ENCODE data around the gene ASPDH. TPM values are rescaled to one million over a fixed set of nuclear protein-coding genes. Genes with fewer than 3 reads are reported as not detected.

ASPDH gene
- total RNA-seq, 1 experiment from 2014 or later, result not detected

DNA sequence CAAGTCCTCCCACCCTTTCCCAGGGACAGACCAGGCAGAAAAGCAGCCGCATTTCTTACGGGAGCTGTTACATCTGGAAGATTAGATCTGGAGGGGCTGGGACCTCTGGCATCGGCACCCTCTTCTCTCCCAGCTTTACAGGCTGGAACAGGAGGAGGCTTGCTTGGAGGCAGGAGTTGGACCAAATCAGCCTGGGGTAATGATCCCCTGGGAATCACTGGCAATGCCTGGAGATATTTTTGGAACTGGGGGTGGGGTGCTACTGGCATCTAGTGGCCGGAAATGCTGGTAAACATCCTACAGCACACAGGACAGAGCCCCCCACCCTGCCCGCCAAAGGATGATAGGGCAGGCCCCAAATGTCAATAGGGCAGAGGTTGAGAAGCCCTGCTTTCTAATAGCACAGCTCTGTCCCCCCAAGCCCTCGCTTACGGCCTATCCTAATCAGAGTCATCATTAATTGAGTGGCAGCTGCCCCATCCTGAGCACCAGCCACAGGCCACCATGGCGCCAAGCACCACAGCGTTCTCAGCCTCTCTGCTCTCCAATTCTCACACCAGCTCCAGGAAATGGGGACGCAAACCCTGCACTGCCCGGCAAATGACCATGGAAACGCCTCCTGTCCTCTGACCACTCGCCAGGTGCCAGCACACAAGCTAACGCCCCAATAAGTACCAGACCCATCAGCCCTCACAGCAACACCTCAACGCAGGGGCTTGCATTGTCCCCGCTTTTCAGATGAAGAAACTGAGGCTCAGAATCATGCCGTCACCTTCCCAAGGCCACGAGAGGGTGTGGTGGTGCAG, 33.9 kb upstream of the ASPDH start (continued):
- TF ChIP-seq SOX15 (CRISPR knock-in tag; IDR thresholded peaks at IDR 0.05), result no peak
- TF ChIP-seq RELA (CRISPR knock-in tag; IDR thresholded peaks at IDR 0.05; ENCODE audit: borderline replicate concordance), result no peak
- TF ChIP-seq, protein P1, sequence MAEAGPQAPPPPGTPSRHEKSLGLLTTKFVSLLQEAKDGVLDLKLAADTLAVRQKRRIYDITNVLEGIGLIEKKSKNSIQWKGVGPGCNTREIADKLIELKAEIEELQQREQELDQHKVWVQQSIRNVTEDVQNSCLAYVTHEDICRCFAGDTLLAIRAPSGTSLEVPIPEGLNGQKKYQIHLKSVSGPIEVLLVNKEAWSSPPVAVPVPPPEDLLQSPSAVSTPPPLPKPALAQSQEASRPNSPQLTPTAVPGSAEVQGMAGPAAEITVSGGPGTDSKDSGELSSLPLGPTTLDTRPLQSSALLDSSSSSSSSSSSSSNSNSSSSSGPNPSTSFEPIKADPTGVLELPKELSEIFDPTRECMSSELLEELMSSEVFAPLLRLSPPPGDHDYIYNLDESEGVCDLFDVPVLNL (CRISPR knock-in tag; IDR thresholded peaks at IDR 0.05; ENCODE audit: borderline replicate concordance, low read depth), result no peak
- no peak for TF ChIP-seq NFATC4 (CRISPR knock-in tag; IDR thresholded peaks at IDR 0.05)
- TF ChIP-seq, protein P2, sequence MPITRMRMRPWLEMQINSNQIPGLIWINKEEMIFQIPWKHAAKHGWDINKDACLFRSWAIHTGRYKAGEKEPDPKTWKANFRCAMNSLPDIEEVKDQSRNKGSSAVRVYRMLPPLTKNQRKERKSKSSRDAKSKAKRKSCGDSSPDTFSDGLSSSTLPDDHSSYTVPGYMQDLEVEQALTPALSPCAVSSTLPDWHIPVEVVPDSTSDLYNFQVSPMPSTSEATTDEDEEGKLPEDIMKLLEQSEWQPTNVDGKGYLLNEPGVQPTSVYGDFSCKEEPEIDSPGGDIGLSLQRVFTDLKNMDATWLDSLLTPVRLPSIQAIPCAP (CRISPR knock-in tag; IDR thresholded peaks at IDR 0.05), result no peak

DNA sequence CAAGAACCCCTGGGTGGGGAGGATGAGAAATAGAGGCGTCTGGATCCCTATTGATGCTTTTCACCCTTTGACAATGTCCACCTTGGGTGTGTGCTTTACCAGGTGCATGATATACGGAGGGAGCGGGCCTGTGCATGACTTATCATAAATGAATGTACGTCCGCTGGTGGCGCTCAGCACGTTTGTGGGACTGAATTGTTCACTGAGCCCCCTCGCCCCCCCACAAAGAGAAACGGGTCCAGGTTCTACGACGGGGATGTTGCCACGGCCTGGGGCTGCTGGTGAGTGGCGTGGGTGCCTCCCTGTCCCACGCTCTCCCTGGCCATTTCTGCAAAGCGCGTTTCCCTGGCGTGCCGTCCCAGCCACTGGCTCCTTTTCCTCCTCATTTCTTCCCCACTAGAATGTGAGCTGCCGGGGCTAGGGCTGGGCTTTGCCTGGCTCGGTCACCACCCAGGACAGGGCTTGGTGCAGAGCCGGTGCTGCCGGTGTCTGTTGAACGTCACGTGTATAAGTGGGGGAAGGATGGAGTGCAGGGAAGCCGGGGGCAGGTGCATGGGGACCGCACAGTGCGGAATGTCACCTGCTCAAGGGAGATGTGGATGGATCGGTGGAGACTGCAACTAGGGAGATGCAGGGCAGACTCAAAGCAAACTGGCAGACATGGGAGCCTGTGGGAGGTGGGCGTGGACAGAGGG, 33.0 kb upstream of the ASPDH start:
- DNase-seq (ENCODE audit: low spot score) (no peak), ATAC-seq (no peak)
- H3K9me3 Mint-ChIP-seq, result no peaks in the 10 kb centered on the region
- ChIA-PET CTCF (interaction anchor here (1.0 to 2.0 kb wide), 3 partner anchors 9 to 157 kb away, joined by 4 to 22 read pairs (median 17); no protein-coding TSS in a partner anchor), POLR2A (no interaction called here)
- H3K36me3 Mint-ChIP-seq, result no peaks in the 10 kb centered on the region
- peaks cover 20% of the 10 kb centered on the region for H3K27me3 Mint-ChIP-seq (ENCODE audit: low read depth)
- peaks cover 22% of the 10 kb centered on the region for H3K4me1 Mint-ChIP-seq
- TF ChIP-seq, protein P3, sequence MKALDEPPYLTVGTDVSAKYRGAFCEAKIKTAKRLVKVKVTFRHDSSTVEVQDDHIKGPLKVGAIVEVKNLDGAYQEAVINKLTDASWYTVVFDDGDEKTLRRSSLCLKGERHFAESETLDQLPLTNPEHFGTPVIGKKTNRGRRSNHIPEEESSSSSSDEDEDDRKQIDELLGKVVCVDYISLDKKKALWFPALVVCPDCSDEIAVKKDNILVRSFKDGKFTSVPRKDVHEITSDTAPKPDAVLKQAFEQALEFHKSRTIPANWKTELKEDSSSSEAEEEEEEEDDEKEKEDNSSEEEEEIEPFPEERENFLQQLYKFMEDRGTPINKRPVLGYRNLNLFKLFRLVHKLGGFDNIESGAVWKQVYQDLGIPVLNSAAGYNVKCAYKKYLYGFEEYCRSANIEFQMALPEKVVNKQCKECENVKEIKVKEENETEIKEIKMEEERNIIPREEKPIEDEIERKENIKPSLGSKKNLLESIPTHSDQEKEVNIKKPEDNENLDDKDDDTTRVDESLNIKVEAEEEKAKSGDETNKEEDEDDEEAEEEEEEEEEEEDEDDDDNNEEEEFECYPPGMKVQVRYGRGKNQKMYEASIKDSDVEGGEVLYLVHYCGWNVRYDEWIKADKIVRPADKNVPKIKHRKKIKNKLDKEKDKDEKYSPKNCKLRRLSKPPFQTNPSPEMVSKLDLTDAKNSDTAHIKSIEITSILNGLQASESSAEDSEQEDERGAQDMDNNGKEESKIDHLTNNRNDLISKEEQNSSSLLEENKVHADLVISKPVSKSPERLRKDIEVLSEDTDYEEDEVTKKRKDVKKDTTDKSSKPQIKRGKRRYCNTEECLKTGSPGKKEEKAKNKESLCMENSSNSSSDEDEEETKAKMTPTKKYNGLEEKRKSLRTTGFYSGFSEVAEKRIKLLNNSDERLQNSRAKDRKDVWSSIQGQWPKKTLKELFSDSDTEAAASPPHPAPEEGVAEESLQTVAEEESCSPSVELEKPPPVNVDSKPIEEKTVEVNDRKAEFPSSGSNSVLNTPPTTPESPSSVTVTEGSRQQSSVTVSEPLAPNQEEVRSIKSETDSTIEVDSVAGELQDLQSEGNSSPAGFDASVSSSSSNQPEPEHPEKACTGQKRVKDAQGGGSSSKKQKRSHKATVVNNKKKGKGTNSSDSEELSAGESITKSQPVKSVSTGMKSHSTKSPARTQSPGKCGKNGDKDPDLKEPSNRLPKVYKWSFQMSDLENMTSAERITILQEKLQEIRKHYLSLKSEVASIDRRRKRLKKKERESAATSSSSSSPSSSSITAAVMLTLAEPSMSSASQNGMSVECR (CRISPR knock-in tag; IDR thresholded peaks at IDR 0.05; ENCODE audit: borderline replicate concordance), result no peak
- TF ChIP-seq HMGA2 (CRISPR knock-in tag; IDR thresholded peaks at IDR 0.05), result no peak
- TF ChIP-seq ZNF423 (CRISPR knock-in tag; IDR thresholded peaks at IDR 0.05), result no peak
- TF ChIP-seq, protein P4, sequence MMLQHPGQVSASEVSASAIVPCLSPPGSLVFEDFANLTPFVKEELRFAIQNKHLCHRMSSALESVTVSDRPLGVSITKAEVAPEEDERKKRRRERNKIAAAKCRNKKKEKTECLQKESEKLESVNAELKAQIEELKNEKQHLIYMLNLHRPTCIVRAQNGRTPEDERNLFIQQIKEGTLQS (CRISPR knock-in tag; conservative IDR thresholded peaks at IDR 0.05), result no peak
- TF ChIP-seq, protein P5, sequence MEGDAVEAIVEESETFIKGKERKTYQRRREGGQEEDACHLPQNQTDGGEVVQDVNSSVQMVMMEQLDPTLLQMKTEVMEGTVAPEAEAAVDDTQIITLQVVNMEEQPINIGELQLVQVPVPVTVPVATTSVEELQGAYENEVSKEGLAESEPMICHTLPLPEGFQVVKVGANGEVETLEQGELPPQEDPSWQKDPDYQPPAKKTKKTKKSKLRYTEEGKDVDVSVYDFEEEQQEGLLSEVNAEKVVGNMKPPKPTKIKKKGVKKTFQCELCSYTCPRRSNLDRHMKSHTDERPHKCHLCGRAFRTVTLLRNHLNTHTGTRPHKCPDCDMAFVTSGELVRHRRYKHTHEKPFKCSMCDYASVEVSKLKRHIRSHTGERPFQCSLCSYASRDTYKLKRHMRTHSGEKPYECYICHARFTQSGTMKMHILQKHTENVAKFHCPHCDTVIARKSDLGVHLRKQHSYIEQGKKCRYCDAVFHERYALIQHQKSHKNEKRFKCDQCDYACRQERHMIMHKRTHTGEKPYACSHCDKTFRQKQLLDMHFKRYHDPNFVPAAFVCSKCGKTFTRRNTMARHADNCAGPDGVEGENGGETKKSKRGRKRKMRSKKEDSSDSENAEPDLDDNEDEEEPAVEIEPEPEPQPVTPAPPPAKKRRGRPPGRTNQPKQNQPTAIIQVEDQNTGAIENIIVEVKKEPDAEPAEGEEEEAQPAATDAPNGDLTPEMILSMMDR (IDR thresholded peaks at IDR 0.05), result no peak
- no peak for TF ChIP-seq TCF7 (CRISPR knock-in tag; IDR thresholded peaks at IDR 0.05; ENCODE audit: low read depth)
- TF ChIP-seq, protein P6, sequence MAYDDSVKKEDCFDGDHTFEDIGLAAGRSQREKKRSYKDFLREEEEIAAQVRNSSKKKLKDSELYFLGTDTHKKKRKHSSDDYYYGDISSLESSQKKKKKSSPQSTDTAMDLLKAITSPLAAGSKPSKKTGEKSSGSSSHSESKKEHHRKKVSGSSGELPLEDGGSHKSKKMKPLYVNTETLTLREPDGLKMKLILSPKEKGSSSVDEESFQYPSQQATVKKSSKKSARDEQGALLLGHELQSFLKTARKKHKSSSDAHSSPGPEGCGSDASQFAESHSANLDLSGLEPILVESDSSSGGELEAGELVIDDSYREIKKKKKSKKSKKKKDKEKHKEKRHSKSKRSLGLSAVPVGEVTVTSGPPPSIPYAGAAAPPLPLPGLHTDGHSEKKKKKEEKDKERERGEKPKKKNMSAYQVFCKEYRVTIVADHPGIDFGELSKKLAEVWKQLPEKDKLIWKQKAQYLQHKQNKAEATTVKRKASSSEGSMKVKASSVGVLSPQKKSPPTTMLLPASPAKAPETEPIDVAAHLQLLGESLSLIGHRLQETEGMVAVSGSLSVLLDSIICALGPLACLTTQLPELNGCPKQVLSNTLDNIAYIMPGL (CRISPR knock-in tag; IDR thresholded peaks at IDR 0.05), result no peak
- TF ChIP-seq ZNF416 (CRISPR knock-in tag; IDR thresholded peaks at IDR 0.05), result no peak
- H3K4me3 Mint-ChIP-seq, result no peak overlapping the region
- H3K27ac Mint-ChIP-seq, result no peak overlapping the region

All from WTC11 (cell line).